Activated CD4-positive, alpha-beta T cell treated with anti-CD3 and anti-CD28 coated beads, Interleukin-2, amount 50 U/mL, for 24 hours (primary cell): ENCODE results near the gene ACTN4.

ENCODE experiments used
- DNase-seq, 2 donors: peaks; one replicate each; pipeline ENCODE4 v3.0.0-alpha.2; 2020; ENCODE audit warnings: low read depth in 1 of 2, low spot score in 1 of 2

Gene ACTN4

GRCh38 chr19:38708413-38709024 is 61.1 kb downstream of the ACTN4 start:
- DNase-seq: no peak

GRCh38 chr19:38709119-38709518 is 61.7 kb downstream of the ACTN4 start:
- DNase-seq: no peak

GRCh38 chr19:38709671-38710415 is 62.4 kb downstream of the ACTN4 start:
- DNase-seq: no peak

DNA sequence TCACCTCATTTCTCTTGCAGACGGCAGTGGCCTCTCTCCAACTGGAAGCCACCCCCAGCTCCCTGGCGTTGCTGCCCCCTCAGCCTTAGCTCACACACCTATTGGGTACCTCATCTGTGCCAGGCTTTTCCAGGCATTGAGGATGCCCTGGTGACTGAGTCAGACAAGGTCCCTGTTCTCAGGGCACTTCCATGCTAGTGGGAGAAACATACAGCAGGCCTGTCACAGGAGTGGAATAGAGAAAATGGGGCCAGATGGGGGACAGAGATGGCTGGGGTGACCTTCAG is 62.9 kb downstream of the ACTN4 start:
- no peak for DNase-seq

DNA sequence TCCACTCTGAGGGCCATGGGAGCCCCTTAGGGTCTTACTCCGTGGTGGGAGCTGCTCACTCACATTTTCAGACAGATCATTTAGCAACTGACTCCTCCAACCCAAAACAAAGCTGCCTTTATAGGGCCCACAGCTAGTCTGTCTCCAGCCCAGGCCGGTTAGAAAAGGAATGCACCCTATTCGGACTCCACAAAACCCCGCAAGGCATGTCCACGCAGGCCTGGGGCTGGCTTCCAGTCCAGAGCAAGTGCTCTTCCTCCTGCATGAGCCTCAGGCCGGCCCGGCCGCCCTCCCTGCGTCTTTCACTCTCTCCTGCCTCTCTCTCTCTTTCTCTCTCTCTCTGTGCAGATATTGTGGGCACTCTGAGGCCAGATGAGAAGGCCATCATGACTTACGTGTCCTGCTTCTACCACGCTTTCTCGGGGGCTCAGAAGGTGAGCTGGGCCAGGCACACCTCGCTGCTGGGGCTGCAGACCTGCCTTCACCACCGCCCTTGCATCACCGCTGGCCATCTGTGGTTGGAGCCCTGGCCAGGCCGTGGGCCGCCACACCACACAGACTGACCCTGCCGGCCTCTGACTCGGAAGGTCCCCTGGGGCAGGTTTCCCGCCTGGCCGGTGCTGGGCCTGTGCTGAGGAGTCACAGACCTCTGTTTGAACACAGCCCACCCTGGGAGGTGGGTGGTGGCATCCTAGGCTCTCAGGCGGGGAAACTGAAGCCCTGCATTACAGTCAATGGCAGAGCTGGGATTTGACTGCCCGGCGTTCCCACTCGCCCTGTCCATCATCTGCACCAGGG is 63.7 kb downstream of the ACTN4 start:
- no peak for DNase-seq

DNA sequence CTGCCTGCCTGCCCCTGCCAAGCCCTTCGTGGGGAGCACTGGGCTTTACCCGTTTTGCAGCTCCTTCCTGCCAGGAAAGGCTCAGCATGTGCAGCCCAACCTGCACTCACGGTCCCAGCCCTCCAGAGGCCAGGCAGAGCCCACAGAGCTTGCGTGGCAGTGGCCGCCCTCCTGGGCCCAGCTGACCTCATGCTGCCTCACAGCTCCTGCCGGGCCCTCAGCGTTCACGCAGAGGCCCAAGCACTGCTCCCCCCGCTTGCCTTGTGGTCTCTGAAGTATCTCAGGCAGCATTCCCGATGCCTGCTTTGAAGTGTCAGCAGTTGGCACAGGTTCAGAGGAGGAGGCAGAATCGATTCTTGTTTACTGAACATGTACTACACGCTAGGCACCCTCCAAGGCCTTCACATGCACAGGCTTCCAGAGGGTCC is 64.3 kb downstream of the ACTN4 start:
- no peak for DNase-seq

DNA sequence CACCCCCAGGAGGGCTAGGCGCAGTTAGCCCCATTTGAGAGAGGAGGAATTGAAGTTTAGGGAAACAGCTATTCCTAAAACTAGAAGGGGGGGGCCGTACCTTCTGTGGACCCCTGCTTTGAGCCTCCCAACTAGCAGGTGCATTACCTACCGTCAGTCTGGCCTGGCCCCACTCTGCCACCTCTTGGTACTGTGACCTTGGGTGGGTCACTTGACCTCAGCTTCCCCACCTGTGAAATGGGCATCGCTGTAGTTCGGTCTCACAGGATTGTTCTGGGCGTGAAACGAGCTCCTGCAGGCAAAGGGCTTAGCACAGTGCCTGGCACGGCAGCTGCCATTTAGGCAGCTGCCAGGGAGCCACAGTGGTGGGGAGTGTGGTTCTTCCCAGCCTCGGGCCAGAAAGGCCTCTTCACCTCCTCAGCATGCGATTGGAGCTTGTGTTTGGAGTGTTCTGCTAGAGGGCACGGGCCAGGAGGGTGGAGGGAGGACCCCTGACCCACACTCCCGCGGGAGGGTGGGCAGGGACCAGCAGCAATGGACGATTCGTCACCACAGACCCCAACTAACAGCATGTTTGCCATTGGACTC is 64.8 kb downstream of the ACTN4 start:
- DNase-seq: no peak

- DNase-seq: no peak
Observed at GRCh38 chr19:38713227-38713649, 65.8 kb downstream of the ACTN4 start.

DNA sequence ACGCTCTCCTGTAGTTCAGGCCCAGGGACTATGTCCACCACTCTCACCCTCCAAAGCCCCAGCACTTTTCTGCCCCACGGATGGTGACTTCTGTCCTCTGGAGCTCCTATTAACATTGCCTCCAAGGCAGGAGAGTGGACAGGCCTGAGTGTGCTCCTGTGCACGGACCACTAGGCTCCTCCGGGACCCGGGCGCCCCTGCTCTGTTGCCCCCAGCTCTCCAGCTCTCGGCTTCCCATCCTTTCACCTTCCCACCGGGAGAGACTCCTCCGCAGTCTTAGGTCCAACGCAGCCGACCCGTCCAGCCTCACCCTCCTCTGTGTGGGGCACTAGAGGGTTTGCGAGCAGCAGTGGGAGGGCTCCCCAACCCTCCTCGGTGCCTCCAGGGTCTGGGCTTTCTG is 66.4 kb downstream of the ACTN4 start:
- DNase-seq: no peak

GRCh38 chr19:38714354-38714778 is 66.9 kb downstream of the ACTN4 start:
- no peak for DNase-seq

DNA sequence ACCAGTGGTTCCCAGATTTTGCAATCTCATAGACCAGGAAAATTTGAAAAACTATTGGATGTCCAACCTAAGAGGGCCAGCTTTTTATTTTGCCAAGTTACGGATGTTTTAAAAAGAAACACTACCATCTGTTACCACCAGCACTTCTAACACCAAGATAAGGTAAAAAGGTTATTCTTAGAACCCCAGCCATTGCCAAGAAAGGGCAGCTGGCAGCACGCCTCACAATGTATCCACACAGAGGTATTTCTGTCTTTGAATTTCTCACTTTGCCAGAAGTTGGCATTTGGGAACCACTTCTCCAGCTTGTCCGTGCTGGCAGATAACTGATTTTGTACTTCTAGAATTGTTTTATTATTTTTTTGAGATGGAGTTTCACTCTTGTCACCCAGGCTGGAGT is 68.1 kb downstream of the ACTN4 start:
- DNase-seq: no peak

- no peak for DNase-seq
Observed at GRCh38 chr19:38717051-38717450, 69.6 kb downstream of the ACTN4 start.

DNA sequence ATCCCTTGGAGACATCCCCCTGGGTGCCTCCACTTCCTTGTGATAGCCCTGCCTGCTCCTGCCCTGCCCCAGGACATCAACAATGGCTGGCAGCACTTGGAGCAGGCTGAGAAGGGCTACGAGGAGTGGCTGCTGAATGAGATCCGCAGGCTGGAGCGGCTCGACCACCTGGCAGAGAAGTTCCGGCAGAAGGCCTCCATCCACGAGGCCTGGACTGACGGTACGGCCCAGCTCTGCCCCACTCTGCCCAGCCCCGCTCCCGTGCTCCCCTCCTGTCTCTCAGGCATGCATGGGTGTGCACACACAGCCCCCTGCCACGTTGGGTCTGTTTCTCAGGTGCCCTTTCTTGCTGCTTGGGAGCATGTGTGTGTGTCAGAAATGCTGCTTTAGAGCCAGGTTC is 70.4 kb downstream of the ACTN4 start:
- no peak for DNase-seq

GRCh38 chr19:38718747-38719543 is 71.5 kb downstream of the ACTN4 start:
- no peak for DNase-seq

- DNase-seq: no peak
Observed at GRCh38 chr19:38719761-38720558, 72.5 kb downstream of the ACTN4 start.

- no peak for DNase-seq
Observed at GRCh38 chr19:38720559-38721236, 73.2 kb downstream of the ACTN4 start.

- DNase-seq: no peak
Observed at GRCh38 chr19:38721496-38721895, 74.0 kb downstream of the ACTN4 start.

DNA sequence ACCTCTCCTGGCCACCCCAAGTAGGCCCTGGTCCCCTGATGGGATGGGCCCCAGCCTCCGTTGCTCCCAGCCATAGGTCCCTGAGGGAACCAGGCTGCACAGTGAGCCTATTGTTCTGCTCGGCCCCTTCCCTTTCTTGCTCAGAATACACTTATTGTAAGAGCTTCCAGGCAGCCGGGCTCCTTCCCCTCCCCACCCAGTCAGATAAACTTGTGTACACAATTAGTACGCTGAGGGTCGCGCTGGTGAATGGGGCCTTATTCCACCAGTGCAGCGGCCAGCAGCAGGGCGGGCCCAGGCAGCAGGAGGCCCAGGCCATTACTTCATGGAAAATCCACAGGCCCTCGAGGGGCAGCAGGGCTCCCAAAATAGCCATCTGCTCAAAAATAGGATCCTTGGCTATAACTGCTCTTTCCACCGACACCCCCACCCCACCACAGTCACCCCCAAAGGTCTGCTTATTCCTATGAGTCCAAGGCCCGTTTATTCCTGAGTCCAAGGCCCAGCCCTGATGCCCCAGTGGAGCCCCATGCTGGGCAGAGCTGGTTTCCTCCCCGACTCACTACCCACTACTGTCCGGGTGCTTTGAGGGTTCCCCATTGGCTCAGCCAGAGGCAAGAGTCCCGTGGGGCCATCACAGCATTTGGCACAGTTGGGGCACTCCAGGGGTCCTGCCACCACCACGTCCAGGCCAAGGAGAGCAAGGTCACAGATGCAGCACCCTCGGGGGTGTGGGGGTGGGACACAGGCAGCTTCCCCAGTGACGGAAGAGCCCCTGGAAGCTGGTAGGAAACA is 74.7 kb downstream of the ACTN4 start:
- no peak for DNase-seq
